GM12878 (cell line): ENCODE measurements around the gene RNF168. TPM values are rescaled to one million over a fixed set of nuclear protein-coding genes. Genes with fewer than 3 reads are reported as not detected.

Experiments
- ATAC-seq: fragments of 200-7000 bp; cut with Tn5 transposase; 3 replicates; pipeline ENCODE4 v1.9.1; 2020; ENCODE audit warnings: mild to moderate bottlenecking, moderate library complexity
- BruUV-seq: library from RNA; stranded (reverse); fragments of 400-500 nt; replicated peaks from 2 replicates; lab custom pipeline; 2021; lab: Mats Ljungman, UMichigan
- CTCF ChIA-PET: fragments of 300-600 bp; sonication (Branson Sonifier 250); formaldehyde crosslinking; extraction: SDS; loops from one replicate; lab custom pipeline; 2021; ENCODE audit warnings: inconsistent platforms; lab: Yijun Ruan, JAX
- POLR2A ChIA-PET: fragments of 350-600 bp; formaldehyde crosslinking; extraction: SDS; loops from one replicate; lab custom pipeline; 2021; ENCODE audit warnings: inconsistent platforms; lab: Charles Lee
- RAD21 ChIA-PET: fragments of 300-600 bp; sonication (Branson Sonifier 250); formaldehyde crosslinking; loops from one replicate; lab custom pipeline; 2023; ENCODE audit warnings: antibody characterized with exemption; ENCODE audit not compliant: unreplicated experiment; lab: Charles Lee
- SMC1A ChIA-PET: fragments of 300-600 bp; sonication (Branson Sonifier 250); formaldehyde crosslinking; loops from one replicate; lab custom pipeline; 2023; ENCODE audit not compliant: unreplicated experiment, uncharacterized antibody; lab: Charles Lee
- DNase-seq: peaks from one replicate; pipeline ENCODE4 v3.0.0-alpha.2; 2011; ENCODE audit warnings: low read depth, low spot score
- FAIRE-seq: peaks from 3 replicates; lab custom pipeline; 2011; peaks lifted over from hg19 to GRCh38; lab: Jason Lieb, UNC
- H2AFZ ChIP-seq: 2 replicates; pipeline ENCODE4 v1.6.0; 2011; ENCODE audit warnings: low read depth, low read length, control low read depth; ENCODE audit not compliant: control insufficient read depth
- H3K27ac ChIP-seq: 2 replicates; pipeline ENCODE4 v1.5.1; 2011; ENCODE audit warnings: control low read depth; ENCODE audit not compliant: control insufficient read depth, insufficient read depth
- H3K27me3 ChIP-seq, 2 experiments: replicated peaks in 1 of 2; 2 replicates each; pipeline versions ENCODE4 v1.6.0 to v1.6.1; 2011; ENCODE audit warnings: low read length in 1 of 2; ENCODE audit not compliant: control insufficient read depth in 2 of 2, insufficient read depth in 2 of 2
- H3K36me3 ChIP-seq, 2 experiments: 2 replicates each; pipeline ENCODE4 v1.5.1; 2011; ENCODE audit warnings: low read length in 1 of 2; ENCODE audit not compliant: control insufficient read depth in 2 of 2, insufficient read depth in 2 of 2
- H3K4me1 ChIP-seq: 2 replicates; pipeline ENCODE4 v1.6.1; 2011; ENCODE audit warnings: mild to moderate bottlenecking, low read length, moderate library complexity, mixed read lengths; ENCODE audit not compliant: control insufficient read depth, insufficient read depth
- H3K4me2 ChIP-seq: 2 replicates; pipeline ENCODE4 v1.6.0; 2011; ENCODE audit warnings: control low read depth; ENCODE audit not compliant: control insufficient read depth, insufficient read depth
- H3K4me3 ChIP-seq: fragments of 200-600 bp; sonication (generic); 2 replicates; pipeline ENCODE4 v1.5.1; 2016
- H3K79me2 ChIP-seq: 2 replicates; pipeline ENCODE4 v1.6.0; 2011; ENCODE audit warnings: low read length; ENCODE audit not compliant: control insufficient read depth, insufficient read depth
- H3K9ac ChIP-seq: 2 replicates; pipeline ENCODE4 v1.8.0; 2011; ENCODE audit warnings: low read length, control low read depth, mixed read lengths; ENCODE audit not compliant: control insufficient read depth, insufficient read depth
- H3K9me3 ChIP-seq: replicated peaks from 3 replicates; pipeline ENCODE4 v1.5.1; 2011; ENCODE audit warnings: mild to moderate bottlenecking, low read length; ENCODE audit not compliant: control insufficient read depth, insufficient read depth
- H4K20me1 ChIP-seq: 2 replicates; pipeline ENCODE4 v1.6.0; 2011; ENCODE audit not compliant: control insufficient read depth, insufficient read depth
- CREB1 ChIP-seq: IDR thresholded peaks from 2 replicates; pipeline ENCODE4 v1.6.1; 2012; ENCODE audit warnings: low read depth, mild to moderate bottlenecking, inconsistent platforms
- CTCF ChIP-seq, 3 experiments: IDR thresholded peaks in 2 of 3; conservative IDR thresholded peaks in 1 of 3; 2 replicates each; pipeline ENCODE4 v1.5.1; 2011; ENCODE audit warnings: low read depth in 3 of 3, low read length in 3 of 3, mild to moderate bottlenecking in 3 of 3, control low read depth in 2 of 3, moderate library complexity in 2 of 3, inconsistent platforms in 1 of 3, mixed read lengths in 1 of 3; ENCODE audit not compliant: control insufficient read depth in 2 of 3, insufficient read depth in 1 of 3; ENCODE audit errors: extremely low read depth in 1 of 3
- RAD21 ChIP-seq: IDR thresholded peaks from 2 replicates; pipeline ENCODE4 v1.6.1; 2011; ENCODE audit warnings: mild to moderate bottlenecking, low read depth, low read length, moderate library complexity; ENCODE audit not compliant: insufficient read depth
- SMC3 ChIP-seq: IDR thresholded peaks from 2 replicates; pipeline ENCODE4 v1.6.1; 2011; ENCODE audit warnings: low read length, improper control_type of control experiment, borderline replicate concordance
- SP1 ChIP-seq: IDR thresholded peaks from one replicate; pipeline ENCODE4 v1.6.1; 2011; ENCODE audit warnings: low read depth, low read length
- SPI1 ChIP-seq: IDR thresholded peaks from 2 replicates; pipeline ENCODE4 v1.6.1; 2011; ENCODE audit warnings: low read depth, mild to moderate bottlenecking, low read length, moderate library complexity, borderline replicate concordance; ENCODE audit not compliant: insufficient read depth
- YBX1 ChIP-seq: fragments of 450-650 bp; IDR thresholded peaks from 2 replicates; pipeline ENCODE4 v1.6.1; 2016; ENCODE audit warnings: antibody characterized with exemption
- WGBS: methylation state at CpG from one replicate; pipeline ENCODE4 v1.1.6; 2016; ENCODE audit warnings: low lambda C conversion rate; ENCODE audit not compliant: insufficient replicate concordance, insufficient coverage; ENCODE audit errors: missing lambda C conversion rate; 5-methylcytosine and 5-hydroxymethylcytosine counted together
- in situ Hi-C: fragments of 300-500 bp; cut with MboI; formaldehyde crosslinking; loops from 9 replicates; pipeline ENCODE4 v1.14.3; 2018; ENCODE audit warnings: mixed read lengths
- intact Hi-C: fragments of 100-400 bp; cut with micrococcal nuclease; formaldehyde crosslinking; loops from one replicate; pipeline ENCODE4 v1.14.2; 2022; ENCODE audit not compliant: unreplicated experiment
- polyA plus RNA-seq, 11 experiments: library from polyadenylated mRNA; depleted of rRNA in 4 of 11; unstranded in 6 of 11; stranded (reverse) in 5 of 11; fragments of >200 nt; fragmentation: Nextera tagmentation in 4 of 11; fragmentation: Illumina TruSeq in 1 of 11; extraction: Ambion mirVana in 4 of 11; extraction: Trizol in 1 of 11; gene quantifications; 1 replicate in 1 of 11; 2 replicates in 10 of 11; pipeline versions ENCODE4 v1.2.1 to v1.2.3, GENCODE V29; 2011 to 2016; ENCODE audit warnings: inconsistent platforms in 2 of 11, missing spikeins in 2 of 11, low read depth in 1 of 11
- total RNA-seq, 4 experiments: library from RNA; depleted of rRNA in 3 of 4; stranded (reverse); fragments of >200 nt in 3 of 4; fragmentation: Illumina TruSeq in 1 of 4; extraction: Trizol in 1 of 4; gene quantifications; 2 replicates each; pipeline versions ENCODE4 v1.2.1 to v1.2.3, GENCODE V29; 2013 to 2021
- TF ChIP-seq, protein P1 (sequence below): fragments of 450-650 bp; IDR thresholded peaks from 2 replicates; pipeline ENCODE4 v1.6.1; 2018; ENCODE audit warnings: mild to moderate bottlenecking, low read depth, moderate library complexity; ENCODE audit not compliant: partially characterized antibody
- TF ChIP-seq, protein P2 (sequence below): IDR thresholded peaks from 2 replicates; pipeline ENCODE4 v1.6.1; 2012; ENCODE audit warnings: low read depth, low read length, improper control_type of control experiment

The RNF168 gene
- total and polyA plus RNA-seq, 10 of the 15 experiments (the other 5 are each of a cell fraction or from before 2014, with no cell fraction given): 12.7 to 47.5 (median 24.8) TPM

DNA sequence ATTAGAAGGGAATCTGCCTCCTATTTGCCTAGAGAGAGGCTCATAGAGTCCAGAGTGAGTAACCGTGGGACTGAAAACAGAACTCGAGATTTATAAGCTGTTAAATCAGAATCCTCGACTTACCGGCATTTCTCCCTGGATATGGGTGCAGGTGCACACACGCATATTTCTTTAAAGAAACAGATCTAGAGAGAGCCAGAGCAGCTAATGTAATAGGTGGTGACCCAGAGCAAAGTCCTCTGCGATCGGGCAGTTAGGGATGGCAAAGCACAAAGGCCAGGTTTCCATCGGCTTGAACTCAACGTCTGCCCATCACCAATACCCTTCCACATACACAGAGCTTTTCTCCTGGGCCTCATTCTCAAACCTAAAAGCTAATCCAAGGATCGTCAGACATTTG is 13.8 kb downstream of the RNF168 start (continued):
- TF ChIP-seq YBX1: no peak
- TF ChIP-seq SP1: no peak
- no peak for TF ChIP-seq SPI1
- TF ChIP-seq, protein P1, sequence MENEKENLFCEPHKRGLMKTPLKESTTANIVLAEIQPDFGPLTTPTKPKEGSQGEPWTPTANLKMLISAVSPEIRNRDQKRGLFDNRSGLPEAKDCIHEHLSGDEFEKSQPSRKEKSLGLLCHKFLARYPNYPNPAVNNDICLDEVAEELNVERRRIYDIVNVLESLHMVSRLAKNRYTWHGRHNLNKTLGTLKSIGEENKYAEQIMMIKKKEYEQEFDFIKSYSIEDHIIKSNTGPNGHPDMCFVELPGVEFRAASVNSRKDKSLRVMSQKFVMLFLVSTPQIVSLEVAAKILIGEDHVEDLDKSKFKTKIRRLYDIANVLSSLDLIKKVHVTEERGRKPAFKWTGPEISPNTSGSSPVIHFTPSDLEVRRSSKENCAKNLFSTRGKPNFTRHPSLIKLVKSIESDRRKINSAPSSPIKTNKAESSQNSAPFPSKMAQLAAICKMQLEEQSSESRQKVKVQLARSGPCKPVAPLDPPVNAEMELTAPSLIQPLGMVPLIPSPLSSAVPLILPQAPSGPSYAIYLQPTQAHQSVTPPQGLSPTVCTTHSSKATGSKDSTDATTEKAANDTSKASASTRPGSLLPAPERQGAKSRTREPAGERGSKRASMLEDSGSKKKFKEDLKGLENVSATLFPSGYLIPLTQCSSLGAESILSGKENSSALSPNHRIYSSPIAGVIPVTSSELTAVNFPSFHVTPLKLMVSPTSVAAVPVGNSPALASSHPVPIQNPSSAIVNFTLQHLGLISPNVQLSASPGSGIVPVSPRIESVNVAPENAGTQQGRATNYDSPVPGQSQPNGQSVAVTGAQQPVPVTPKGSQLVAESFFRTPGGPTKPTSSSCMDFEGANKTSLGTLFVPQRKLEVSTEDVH: no peak
- no peak for TF ChIP-seq CREB1

DNA sequence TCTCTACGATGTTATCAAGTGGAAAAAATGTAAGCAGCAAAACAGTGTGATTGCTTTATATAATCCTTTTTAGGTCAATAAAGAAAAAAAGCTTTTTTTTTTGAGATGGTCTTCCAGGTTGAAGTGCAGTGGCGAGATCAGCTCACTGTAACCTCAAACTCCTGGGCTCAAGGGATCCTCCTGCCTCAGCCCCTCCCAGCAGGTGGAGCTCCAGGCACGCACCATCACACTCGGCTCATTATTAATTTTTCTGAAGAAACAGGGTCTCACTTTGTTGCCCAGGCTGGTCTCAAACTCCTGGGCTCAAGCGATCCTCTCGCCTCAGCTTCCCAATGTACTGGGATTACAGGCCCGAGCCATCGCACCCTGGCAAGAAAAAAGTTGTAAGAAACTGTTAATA is 17.3 kb downstream of the RNF168 start:
- Histone ChIP-seq H4K20me1 (no peaks in the 10 kb centered on the region), H3K36me3 (peaks cover 11 to 42% of the 10 kb centered on the region in 2 experiments), H3K4me2 (no peak overlapping the region), H3K4me3 (no peak overlapping the region), H3K79me2 (peaks cover 29% of the 10 kb centered on the region), H3K27me3 (no peaks in the 10 kb centered on the region), H3K9me3 (no peaks in the 10 kb centered on the region), H3K27ac (no peak overlapping the region), H3K9ac (no peak overlapping the region), H2AFZ (no peak overlapping the region), H3K4me1 (no peaks in the 10 kb centered on the region)
- intact Hi-C loops: no loop called here
- peak; percentile 32 to 36 (median 34); a peak in 5 of 6 replicates for TF ChIP-seq CTCF (IDR thresholded peaks at IDR 0.05 in 2 of 3, conservative IDR thresholded peaks at IDR 0.05 in 1 of 3; ENCODE audit: control insufficient read depth in 2 of 3, extremely low read depth in 1 of 3, insufficient read depth in 1 of 3, low read depth in 3 of 3, low read length in 3 of 3)
- TF ChIP-seq RAD21: peak; percentile 51; the same call in 1 of the 2 replicates
- TF ChIP-seq, protein P2, sequence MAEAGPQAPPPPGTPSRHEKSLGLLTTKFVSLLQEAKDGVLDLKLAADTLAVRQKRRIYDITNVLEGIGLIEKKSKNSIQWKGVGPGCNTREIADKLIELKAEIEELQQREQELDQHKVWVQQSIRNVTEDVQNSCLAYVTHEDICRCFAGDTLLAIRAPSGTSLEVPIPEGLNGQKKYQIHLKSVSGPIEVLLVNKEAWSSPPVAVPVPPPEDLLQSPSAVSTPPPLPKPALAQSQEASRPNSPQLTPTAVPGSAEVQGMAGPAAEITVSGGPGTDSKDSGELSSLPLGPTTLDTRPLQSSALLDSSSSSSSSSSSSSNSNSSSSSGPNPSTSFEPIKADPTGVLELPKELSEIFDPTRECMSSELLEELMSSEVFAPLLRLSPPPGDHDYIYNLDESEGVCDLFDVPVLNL: no peak
- peak; percentile 28; the same call in 1 of the 2 replicates for TF ChIP-seq SMC3
- WGBS: 87% methylated on average over 8 of the region's 8 CpGs
- DNase-seq (no peak), ATAC-seq (no peak), FAIRE-seq (no peak)
- ChIA-PET CTCF (interaction anchor here (0.6 to 3.2 kb wide), 9 partner anchors 13 to 231 kb away, joined by 3 to 27 read pairs (median 4); no protein-coding TSS in a partner anchor), POLR2A (interaction anchor here (0.8 to 2.1 kb wide), 3 partner anchors 12 to 22 kb away, joined by 3 to 4 read pairs (median 4); no protein-coding TSS in a partner anchor), RAD21 (interaction anchor here (1.2 to 2.0 kb wide), 4 partner anchors 12 to 233 kb away, joined by 3 to 11 read pairs (median 4); no protein-coding TSS in a partner anchor), SMC1A (interaction anchor here (1.4 to 1.6 kb wide), 5 partner anchors 15 to 239 kb away, joined by 3 to 5 read pairs (median 4); no protein-coding TSS in a partner anchor)
- BruUV-seq: no TSS peak
- in situ Hi-C loops: no loop called here
